DMS153 treated with DMSO at 0.1 percent for 48 hours (cell line): ENCODE data around the gene NFATC1.
A peak's percentile ranks its signal among the peaks of the same experiment; 100 is the strongest.

ENCODE experiments used
- DNase-seq: peaks from one replicate; lab custom pipeline; 2025; ENCODE audit not compliant: unreplicated experiment; lab: John Stamatoyannopoulos, UW

Gene NFATC1

DNA sequence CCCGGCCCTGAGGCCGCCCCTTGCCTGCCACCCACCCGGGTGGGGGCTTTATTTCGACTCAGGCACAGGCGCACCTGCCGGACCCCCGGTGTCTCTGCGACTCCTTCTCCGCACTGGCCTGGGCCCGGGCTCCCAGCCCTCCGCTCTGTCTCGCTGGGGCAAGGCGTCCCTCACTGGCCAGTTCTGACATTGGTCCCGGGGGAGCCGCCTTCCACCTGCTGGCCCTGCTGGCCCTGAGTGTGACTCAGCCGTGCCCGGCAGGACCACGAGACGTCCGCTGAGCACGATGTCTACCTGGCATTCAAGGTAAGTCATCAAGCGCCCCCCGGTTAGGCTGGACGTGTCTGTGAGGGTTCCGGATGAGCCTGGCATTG, 152.3 kb downstream of the NFATC1 start:
- no peak for DNase-seq

DNA sequence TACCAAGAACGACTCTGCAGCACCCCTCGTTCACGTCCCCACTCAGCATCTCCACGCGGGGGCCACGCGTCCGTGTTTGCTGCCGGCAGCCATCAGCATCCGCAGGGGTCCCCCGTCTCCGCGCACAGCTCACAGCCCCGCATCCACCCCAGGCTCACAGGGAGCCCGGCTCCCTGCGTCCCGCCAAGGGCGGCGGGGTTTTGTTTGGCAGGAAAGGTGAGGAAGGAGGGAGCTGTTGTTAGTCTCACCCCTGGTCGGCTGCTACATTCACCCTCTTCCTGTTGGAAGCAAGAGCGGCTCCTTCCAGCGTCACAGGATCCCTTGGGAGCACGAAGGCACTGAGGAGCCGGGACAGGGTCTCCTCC, 152.9 kb downstream of the NFATC1 start:
- DNase-seq, result no peak

DNA sequence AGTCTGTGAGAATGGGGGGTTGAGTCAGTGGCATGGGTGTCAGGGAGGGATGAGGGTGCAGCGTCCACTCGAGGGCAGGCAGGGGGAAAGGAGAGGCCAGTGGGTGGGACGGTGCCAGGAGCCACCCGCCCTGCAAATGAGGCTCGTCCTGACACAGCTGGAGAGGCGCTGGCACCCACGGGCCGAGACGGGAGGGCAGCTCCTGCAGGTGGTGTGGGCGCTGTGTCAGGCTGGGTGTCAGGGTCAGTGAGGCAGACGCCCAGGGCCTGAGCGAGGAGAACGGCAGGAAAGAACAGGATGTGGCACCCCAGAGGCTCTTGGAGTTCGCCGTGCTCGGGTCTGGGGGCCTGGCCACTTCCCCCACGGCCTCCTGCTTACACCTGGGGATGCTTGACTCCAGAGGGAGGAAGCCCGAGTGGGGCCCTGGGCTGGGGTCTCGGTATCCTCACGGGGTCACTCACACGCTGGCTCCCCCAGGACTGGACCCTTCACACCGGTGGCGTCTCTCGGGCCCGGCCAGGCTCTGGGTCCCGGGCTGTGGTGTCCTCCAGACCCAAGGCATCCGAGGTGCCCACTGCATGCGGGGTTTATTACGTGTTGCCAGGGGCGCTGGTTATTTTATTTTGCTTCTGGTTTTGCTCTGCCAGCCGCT, 153.4 kb downstream of the NFATC1 start:
- DNase-seq, result no peak

DNA sequence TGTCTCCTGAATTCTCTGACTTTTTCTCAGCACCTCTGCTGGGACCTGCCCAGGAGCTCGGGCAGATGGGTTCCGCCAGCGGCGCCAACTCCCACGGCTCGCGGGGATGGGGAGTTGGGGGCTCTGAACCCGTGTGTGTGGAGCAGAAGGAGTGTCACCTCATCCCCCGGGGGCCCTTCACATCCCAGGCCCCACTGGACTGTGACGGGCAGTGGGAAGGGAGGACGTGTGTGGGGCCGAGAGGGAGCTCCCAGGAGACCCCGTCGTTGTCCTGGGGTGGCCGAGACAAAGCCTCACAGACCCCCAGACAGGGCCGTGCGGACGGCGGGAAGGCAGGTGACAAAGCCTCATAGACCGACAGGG, 153.9 kb downstream of the NFATC1 start:
- DNase-seq, result no peak

DNA sequence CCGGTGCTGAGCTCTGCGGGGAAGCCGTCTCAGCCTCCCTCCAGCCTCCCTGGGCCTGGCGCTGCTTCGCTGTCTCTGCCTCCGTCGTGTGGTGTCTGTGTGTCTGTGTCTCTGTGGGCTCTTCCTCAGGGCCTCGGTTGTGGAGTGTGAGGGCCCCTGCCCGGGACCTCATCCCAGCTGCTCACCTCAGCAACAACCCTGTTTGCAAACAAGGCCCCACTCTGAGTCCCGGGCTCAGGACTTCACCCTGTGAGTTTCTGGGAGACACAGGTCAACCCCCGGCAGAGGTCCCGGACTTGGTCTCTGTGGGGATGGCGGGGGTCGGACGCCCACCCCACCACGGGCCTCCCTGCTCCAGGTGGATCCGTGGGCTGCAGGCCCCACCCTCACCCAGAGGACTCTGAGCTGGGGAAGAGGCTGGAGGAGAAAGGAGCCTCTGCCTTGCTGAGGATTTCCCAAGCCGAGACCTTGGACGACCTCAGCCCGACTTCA, 156.5 kb downstream of the NFATC1 start:
- DNase-seq, result no peak

DNA sequence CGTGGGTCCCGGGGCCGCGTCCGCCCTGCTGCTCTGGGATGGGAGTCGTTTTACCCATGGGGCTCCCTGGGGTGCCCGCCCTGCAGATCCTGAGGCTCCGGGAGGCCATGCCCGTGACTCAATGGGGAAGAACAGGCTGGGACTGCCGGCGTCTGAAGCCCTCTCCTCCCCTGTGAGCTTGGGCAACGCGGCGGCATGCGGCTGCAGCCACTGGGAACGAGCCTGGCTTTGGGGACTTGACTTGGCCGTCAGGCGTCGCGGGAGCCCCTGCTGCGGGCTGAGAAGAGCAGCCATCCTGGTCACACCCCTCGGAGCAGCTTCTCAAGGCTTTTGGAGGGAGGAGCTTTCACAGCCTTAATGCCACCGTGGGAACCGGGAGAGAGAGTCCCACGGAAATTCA, 157.0 kb downstream of the NFATC1 start:
- DNase-seq, result no peak

DNA sequence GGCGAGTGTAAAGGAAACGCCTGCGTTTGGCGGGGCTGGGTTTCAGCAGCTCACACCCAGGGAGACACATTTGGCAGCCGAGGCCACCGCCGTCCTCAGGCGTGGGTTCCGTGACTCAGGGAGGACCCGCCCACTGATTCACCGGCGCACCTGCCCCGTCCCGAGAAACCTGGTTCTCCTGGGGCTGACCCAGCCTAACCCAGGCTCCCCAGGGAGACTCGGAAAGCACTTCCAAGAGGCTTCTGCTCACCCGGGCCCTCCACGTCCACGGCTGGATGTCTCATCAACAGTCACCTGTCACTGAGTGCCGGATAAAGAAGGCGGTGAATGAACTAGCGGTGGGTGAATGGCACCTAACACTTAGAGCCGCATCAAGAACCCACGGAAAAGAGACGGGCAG, 157.4 kb downstream of the NFATC1 start:
- no peak for DNase-seq

DNA sequence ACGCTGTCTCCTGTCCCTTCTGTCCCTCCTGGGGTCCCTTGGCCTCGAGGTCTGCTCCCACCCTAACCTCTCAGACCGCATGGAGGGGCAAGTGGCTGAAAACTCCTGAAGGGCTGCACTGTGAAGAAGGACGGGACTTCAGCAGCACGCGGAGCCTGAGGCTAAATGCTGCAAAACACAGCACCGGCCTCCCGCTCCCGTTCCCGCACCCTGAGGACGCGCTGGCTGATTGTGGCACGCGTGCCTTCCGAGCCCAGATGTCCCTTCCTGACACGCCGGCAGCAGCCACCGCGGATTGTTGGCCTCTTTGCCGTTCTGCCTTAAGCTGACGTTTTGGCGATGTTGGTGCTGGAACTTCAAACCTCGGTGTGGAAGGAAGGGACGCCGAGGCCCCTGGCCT, 158.0 kb downstream of the NFATC1 start:
- no peak for DNase-seq

DNA sequence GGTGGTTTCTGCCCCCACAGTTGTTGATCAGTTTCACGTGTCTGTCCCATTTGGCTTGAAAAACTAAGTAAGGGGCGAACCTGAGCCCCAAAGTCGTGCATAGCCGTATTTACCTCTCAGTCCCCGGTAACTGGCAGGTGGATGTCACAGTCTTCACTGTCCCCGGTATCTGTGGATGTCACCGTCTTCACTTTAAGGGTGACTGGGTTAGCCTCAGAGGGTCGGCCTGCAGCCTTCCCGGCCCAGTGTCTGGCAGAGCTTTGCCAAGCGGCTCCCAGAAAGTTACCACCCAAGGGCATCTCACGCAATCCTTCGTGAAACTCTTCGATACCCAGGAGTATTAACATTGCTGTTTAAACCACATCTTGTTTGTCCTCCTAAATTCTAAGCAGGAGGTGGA, 158.6 kb downstream of the NFATC1 start:
- DNase-seq, result no peak

DNA sequence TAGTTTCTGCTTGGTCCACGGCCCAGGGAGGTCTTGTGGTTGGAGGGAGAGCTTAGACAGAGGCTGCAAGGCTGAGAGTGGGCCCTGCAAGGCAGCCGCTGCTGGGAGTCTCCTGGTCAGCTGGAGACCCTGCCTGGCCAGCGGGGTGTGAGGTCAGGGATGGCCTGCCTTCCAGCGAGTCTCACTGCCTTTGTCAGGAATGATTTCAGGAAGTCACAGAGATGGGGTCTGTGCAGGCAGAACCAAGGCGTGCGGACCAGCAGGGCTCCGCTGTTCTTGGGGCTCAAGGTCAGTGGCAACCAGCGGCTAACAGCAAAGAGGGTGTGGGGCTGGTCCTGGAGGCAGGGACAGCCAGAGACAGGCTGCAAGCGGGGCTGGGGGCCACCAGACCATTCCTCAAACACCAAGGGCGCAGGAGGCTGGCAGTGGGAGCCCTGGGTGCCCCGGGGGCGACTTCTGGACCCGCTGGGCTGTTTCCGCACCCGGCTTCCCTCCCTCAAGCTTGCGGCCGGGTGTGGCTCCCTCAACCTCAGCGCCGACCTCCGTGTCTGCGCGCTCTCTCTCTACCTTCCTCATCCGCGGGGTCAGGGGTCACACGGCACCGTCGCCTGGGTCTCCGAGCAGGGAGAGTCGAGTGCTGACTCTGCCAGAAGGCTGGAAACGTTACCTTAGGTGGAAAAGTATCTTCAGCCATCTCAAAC, 159.4 kb downstream of the NFATC1 start:
- DNase-seq, result no peak

DNA sequence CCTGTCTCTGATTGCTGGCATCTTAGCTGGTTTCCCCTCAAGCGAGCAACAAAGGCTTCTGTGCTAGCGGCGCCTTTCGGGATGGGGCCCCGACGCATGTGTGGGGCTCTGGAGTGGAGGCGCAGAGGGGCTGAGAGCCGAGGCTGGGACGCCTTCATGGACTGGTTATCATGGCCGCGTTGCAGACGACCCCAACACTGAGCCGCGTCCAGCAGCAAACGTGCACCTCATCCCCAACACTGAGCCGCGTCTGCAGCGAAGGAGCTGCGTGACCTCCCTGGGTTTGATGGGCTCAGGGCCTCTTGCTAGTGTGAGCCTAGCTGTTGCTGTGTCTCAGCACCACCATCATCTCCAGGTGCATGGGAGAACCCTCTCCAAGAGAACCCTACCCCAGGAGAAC, 160.2 kb downstream of the NFATC1 start:
- no peak for DNase-seq

DNA sequence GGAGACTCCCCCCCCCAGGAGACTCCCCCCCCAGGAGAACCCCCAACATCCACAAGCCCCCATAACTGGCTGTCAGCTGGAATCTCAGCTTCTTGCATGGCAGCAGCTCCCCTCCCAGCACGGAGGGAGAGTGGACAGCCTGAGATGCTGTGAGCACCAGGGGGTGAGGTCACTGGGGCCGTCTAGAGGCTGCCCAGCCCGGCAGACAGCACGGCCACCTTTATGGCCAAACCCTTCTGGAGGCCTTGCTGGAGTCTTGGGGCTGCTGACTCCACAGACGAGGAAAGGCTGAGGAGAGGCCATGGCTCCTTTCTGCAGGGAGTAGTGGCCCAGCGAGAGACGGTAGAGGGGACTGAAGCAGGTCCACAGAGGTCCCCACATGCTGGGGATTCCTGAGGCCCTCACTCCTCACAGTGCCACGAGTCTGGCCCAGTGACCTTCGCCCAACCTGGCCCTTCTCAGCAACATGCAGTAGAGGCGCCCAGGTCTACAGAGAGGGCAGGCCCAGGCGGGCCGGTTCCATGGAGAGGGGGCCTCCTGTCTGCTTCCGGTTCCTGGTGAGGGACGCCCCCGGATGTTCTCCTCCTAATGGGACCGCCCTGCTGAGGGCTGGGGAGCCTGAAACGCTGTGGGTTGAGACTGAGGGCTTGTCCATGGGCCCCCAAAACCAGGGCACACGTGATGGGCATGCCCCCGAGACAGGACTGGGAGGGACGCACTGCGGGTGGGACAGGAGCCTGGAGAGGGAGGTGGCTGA, 161.3 kb downstream of the NFATC1 start:
- no peak for DNase-seq

DNA sequence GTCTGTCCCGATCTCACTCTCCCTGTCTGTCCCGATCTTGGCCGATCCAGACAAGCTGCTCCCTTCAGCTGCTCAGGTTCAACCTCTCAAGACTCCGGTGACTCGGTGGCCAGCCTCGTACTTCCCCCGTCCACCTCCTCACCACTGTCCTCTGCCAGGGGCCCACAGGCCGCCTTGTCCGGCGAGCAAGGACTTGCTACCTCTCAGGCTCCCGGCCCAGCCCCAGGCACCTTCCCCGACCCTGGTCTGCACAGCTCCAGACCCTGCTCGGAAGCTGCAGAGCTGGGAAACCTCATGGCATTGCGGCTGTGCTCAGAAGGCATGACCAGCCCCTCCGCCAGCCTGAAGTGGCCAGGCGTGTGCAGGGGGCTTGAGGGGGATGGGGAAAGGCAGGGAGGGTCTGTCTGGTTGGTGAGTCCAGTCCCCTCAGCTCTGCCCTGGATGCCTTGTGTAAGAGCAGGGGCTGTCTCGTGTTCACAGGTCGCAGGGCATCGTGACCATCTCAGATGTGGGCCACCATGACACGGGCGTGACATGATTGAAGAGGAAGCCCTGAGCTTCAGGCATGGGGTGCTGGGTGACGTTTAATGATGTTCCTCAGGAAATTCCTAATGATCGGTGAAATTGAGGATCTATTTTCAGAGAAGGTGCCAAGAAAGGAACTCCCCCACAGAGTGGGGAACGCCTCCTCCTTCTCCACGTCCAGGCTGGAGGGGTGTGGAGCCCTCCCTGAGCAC, 162.6 kb downstream of the NFATC1 start:
- no peak for DNase-seq

DNA sequence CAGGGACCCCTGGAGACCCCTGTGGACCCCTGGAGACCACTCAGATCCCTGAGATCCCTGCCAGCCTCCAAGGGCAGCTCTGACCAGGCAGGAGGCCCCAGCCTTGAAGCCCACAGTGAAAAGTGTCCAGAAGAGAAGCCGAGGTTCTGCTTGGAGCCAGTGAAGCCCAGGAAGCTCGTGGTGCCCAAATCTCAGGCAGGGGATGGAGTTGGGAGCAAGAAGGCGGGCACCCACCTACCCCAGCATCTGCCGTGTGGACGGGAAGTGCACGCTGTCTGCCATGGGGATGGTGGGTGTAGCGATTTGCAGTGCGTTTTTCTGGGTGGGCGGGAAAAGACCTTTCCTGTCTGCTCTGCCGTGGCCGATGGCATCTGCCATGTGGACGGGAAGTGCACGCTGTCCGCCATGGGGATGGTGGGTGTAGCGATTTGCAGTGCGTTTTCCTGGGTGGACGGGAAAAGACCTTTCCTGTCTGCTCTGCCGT, 163.2 kb downstream of the NFATC1 start:
- no peak for DNase-seq

DNA sequence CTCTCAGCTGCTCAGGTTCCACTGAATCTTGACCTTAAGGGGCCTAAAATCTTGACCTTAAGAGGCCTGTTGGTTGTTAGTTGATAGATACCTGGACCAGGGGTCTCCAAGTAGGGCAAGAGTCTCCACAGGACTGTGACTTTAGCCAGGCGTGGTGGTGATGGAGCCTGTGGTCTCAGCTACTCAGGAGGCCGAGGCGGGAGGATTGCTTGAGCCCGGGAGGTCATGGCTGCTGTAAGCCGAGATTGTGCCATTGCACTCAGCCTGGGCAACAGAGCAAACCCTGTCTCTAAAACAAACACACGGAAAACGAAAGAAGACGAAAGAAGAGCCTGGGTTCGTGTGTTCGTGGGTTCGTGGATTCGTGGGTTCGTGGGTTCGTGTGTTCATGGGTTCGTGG, 163.7 kb downstream of the NFATC1 start:
- DNase-seq, result no peak

DNA sequence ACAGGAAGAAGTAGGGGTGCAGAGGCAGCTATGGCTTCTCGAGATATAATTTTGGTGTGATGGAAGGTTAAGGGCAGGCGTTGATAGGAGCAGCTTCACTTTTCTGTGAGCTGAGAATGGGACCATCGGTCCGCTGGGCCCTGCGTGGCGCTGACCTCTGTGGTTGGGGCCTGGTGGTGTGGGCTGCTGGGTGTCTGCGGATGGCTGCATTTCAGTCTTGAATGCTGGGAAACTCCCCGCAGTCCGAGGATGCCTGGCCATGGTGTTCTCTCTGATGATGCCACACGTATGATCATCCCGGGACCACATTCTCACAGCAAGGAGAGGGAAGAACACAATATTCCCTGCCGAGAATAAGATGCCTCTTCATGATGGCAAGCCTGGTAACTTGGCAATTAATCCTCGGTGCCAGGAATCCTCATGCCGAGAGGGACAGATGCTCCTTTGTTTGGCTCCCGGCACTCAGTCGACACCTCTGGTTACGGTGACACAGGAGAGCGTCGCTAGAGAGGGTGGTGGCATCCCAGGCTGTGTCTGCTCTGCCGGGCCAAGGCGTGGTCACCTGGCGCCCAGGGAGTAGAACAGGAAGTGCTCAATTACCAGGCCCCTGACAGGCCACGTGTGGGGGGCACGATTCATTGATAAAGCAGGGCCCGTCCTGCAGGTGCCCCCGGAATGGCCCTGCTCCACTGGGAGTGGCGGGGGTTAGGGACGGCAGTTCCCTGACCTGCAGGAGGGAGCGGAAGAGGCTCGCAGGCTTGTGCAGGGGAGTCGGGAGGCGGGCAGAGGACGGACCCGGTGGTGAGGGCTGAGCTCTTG, 164.5 kb downstream of the NFATC1 start:
- peak; percentile 42 for DNase-seq

DNA sequence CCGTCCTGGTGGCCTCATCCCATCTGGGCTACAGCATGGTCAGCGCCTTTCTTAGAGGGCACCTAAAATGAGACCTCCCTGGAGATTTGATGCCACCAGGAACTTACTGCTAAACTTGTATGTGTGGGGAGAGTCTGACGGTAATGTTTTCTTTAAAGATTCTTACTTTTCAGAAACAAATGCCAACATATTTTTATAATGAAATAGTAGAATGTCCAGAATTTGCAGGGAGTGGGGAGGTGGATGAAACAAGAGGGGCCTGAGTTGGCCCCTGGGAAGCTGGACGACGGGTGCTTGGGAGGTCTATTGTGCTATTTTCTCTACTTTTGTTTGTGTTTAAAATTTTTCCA, 165.1 kb downstream of the NFATC1 start:
- DNase-seq, result no peak

DNA sequence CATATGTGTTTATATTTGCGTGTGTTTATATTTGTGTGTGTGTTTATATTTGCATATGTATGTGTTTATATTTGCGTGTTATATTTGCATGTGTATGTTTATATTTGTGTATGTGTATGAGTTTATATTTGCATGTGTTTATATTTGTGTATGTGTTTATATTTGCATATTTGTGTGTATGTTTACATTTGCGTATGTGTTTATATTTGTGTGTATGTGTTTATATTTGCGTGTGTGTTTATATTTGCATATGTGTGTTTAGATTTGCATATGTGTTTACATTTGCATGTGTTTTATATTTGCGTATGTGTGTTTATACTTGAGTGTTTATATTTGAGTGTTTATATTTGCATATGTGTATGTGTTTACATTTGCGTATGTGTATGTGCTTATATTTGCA, 168.2 kb downstream of the NFATC1 start:
- DNase-seq, result no peak

DNA sequence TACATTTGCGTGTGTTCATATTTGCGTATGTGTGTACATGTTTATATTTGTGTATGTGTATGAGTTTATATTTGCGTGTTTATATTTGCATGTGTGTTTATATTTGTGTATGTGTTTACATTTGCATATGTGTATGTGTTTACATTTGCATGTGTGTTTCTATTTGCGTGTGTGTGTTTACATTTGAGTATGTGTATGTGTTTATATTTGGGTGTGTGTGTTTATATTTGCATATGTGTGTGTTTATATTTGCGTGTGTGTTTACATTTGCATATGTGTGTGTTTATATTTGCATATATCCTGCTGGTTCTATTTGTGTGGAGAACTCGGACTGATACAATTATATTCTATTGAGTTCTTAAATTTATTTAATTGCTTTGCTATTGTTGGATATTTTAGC, 168.7 kb downstream of the NFATC1 start:
- no peak for DNase-seq

DNA sequence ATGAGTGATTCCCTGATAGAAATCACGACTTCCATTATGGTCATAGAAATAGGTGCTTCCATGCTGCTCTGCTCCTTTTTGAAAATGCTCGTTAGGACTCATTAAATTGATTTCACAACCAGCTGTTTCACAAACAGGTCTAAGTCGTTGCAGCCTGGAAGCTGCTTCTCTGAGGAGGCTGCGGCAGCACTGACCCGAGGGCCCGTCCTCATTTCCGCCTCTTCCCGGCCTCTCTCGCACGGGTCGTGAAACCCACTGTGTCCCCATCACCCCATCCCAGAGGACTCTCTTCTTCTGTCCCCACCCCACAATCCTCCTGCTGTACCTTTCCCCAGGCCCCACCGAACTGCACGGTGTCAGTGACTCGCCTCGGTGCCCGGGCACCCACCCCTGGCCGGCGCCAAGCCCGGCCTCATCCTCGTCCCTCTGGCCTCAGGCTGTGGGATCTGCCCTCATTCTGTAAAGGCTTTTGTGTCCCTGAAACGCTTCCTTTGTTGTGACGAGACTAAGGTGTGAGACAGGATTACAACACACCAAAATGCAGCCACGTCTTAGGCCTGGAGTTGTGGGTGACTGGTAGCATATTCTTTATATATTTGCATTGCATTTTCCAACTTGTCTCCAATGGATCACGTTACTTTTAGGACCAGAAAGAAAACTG, 171.2 kb downstream of the NFATC1 start:
- DNase-seq, result no peak
